ENCODE measurements around the gene HERPUD1. TPM values are rescaled to one million over a fixed set of nuclear protein-coding genes. Genes with fewer than 3 reads are reported as not detected.

The HERPUD1 gene
- total and polyA plus RNA-seq, 9 of the 15 experiments (the other 6 are each of a cell fraction or from before 2014, with no cell fraction given) = 14.2 to 60.7 (median 37.4) TPM

DNA sequence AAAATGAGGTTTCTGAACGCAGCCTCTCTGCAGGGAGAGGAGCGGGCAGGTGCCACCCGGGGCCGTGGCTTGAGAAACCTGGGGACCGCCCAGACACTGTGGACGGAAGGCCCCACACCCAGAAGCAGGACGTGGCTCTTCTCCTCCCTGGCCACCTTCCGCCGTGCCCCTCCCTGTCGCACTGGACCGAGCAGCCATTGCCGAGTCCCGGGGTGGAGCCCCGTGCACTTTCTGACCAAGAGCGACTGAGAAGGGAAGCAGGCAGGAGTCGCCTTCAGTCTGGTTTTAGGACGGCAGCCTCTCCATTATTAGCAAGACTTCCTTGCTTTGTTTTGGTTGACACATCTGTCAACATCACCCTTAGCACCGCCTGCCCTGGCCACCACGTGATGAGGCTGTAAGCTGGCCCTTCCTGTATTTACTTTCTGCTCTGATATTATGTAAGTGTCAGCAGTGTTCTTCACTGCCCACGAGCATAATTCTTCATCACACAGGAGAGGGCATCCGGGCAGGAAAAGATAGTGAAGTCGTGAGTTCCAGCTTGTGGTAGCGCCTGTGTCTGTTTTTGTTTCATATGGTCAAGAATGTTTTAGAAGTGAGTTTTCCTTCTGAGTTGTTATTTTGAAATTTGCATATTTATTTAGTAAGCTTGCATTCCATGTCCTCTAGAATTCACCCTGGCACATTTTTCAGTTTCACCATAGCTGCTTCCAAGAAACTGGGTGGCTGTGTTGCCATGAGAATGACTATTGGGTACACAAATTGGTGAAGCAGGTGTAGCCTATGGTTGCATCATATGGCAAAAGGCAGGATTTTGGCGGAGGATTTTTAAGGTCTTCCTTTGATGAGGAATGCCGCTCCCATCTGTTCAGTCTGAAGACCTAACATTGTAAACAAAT is 1.0 kb downstream of the HERPUD1 start:
- Histone ChIP-seq H3K27ac (ENCODE audit: extremely low read depth, low read depth, low read length) (peak overlapping the region; percentile 91), H2AFZ (ENCODE audit: low read depth, low read length) (peak overlapping the region; percentile 88), H3K9me1 (ENCODE audit: control insufficient read depth, insufficient read depth, low read length) (no peaks in the 10 kb centered on the region), H3K27me3 (ENCODE audit: control insufficient read depth in 2 of 2, insufficient read depth in 2 of 2, low read length in 2 of 2) (no peaks in the 10 kb centered on the region), H3K36me3 (ENCODE audit: control insufficient read depth, insufficient read depth, low read length) (peaks cover 43% of the 10 kb centered on the region), H3K4me2 (ENCODE audit: insufficient read depth, low read length) (peak overlapping the region; percentile 98), H3K9ac (ENCODE audit: insufficient read depth in 1 of 2, low read depth in 2 of 2, low read length in 2 of 2) (peak overlapping the region; percentile 91 to 97), H3K9me3 (replicated peaks; ENCODE audit: control insufficient read depth, insufficient read depth, low read depth, low read length) (no peaks in the 10 kb centered on the region), H3K79me2 (ENCODE audit: control insufficient read depth, insufficient read depth, low read length) (peaks cover 43% of the 10 kb centered on the region), H3K4me1 (replicated peaks in 1 of 2; ENCODE audit: control insufficient read depth in 2 of 2, insufficient read depth in 2 of 2, low read length in 2 of 2) (peaks cover 17 to 22% of the 10 kb centered on the region in 2 experiments; a peak in 4 of 5 replicates), H4K20me1 (replicated peaks; ENCODE audit: control insufficient read depth, insufficient read depth, low read length) (peaks cover 18% of the 10 kb centered on the region; the same call in 1 of the 2 replicates), H3K4me3 (peak overlapping the region; percentile 95)
- FAIRE-seq (peak; percentile 85), ATAC-seq (peak; percentile 80), DNase-seq (ENCODE audit: extremely low read depth in 1 of 4, low spot score in 3 of 4) (peak; percentile 51 to 73 (median 59))
- in situ Hi-C loops (cut with MboI) = no loop called here
- no TSS peak for BruUV-seq (replicated peaks)
- 3% methylated on average over 18 of the region's 25 CpGs for WGBS (ENCODE audit: insufficient coverage, low coverage, missing lambda C conversion rate)
- ChIA-PET CTCF (ENCODE audit: low intra/inter-chr PET ratio) (no interaction called here), POLR2A (interaction anchor here (0.6 to 6.1 kb wide), 25 partner anchors 9 to 699 kb away, joined by 3 to 102 read pairs (median 4); no protein-coding TSS in a partner anchor)
- intact Hi-C loops (cut with micrococcal nuclease) = loop anchor here (5.0 kb wide), 1 partner anchor 61 kb away; no protein-coding TSS in a partner anchor
- TF ChIP-seq NR3C1 (CRISPR knock-in tag; IDR thresholded peaks at IDR 0.05) (0 out of 2 replicates have a peak, but pooled peaks have one; percentile 28), HDAC2 (IDR thresholded peaks at IDR 0.05) (peak; percentile 57; the same call in 1 of the 2 replicates), FIP1L1 (IDR thresholded peaks at IDR 0.05; ENCODE audit: low read depth, low read length, poor library complexity, severe bottlenecking) (no peak), SRSF1 (IDR thresholded peaks at IDR 0.05; ENCODE audit: low read depth, low read length) (no peak), PHB (CRISPR knock-in tag; IDR thresholded peaks at IDR 0.05) (no peak), NCOA1 (IDR thresholded peaks at IDR 0.05; ENCODE audit: low read depth) (peak; percentile 12; the same call in 1 of the 2 replicates), SUPT5H (IDR thresholded peaks at IDR 0.05) (peak; percentile 15; the same call in 1 of the 2 replicates), ARID2 (IDR thresholded peaks at IDR 0.05) (no peak), PRPF4 (IDR thresholded peaks at IDR 0.05; ENCODE audit: insufficient read depth, low read depth, low read length, poor library complexity, severe bottlenecking) (no peak), ZSCAN32 (CRISPR knock-in tag; IDR thresholded peaks at IDR 0.05) (no peak), ZNF551 (CRISPR knock-in tag; IDR thresholded peaks at IDR 0.05) (no peak)
- TF ChIP-seq, protein P1, sequence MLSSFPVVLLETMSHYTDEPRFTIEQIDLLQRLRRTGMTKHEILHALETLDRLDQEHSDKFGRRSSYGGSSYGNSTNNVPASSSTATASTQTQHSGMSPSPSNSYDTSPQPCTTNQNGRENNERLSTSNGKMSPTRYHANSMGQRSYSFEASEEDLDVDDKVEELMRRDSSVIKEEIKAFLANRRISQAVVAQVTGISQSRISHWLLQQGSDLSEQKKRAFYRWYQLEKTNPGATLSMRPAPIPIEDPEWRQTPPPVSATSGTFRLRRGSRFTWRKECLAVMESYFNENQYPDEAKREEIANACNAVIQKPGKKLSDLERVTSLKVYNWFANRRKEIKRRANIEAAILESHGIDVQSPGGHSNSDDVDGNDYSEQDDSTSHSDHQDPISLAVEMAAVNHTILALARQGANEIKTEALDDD (IDR thresholded peaks at IDR 0.05) = no peak
- TF ChIP-seq, protein P2, sequence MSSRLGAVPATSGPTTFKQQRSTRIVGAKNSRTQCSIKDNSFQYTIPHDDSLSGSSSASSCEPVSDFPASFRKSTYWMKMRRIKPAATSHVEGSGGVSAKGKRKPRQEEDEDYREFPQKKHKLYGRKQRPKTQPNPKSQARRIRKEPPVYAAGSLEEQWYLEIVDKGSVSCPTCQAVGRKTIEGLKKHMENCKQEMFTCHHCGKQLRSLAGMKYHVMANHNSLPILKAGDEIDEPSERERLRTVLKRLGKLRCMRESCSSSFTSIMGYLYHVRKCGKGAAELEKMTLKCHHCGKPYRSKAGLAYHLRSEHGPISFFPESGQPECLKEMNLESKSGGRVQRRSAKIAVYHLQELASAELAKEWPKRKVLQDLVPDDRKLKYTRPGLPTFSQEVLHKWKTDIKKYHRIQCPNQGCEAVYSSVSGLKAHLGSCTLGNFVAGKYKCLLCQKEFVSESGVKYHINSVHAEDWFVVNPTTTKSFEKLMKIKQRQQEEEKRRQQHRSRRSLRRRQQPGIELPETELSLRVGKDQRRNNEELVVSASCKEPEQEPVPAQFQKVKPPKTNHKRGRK (tag; IDR thresholded peaks at IDR 0.05) = no peak
- TF ChIP-seq, protein P3, sequence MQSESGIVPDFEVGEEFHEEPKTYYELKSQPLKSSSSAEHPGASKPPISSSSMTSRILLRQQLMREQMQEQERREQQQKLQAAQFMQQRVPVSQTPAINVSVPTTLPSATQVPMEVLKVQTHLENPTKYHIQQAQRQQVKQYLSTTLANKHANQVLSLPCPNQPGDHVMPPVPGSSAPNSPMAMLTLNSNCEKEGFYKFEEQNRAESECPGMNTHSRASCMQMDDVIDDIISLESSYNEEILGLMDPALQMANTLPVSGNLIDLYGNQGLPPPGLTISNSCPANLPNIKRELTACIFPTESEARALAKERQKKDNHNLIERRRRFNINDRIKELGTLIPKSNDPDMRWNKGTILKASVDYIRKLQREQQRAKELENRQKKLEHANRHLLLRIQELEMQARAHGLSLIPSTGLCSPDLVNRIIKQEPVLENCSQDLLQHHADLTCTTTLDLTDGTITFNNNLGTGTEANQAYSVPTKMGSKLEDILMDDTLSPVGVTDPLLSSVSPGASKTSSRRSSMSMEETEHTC (IDR thresholded peaks at IDR 0.05) = no peak
- TF ChIP-seq, protein P4, sequence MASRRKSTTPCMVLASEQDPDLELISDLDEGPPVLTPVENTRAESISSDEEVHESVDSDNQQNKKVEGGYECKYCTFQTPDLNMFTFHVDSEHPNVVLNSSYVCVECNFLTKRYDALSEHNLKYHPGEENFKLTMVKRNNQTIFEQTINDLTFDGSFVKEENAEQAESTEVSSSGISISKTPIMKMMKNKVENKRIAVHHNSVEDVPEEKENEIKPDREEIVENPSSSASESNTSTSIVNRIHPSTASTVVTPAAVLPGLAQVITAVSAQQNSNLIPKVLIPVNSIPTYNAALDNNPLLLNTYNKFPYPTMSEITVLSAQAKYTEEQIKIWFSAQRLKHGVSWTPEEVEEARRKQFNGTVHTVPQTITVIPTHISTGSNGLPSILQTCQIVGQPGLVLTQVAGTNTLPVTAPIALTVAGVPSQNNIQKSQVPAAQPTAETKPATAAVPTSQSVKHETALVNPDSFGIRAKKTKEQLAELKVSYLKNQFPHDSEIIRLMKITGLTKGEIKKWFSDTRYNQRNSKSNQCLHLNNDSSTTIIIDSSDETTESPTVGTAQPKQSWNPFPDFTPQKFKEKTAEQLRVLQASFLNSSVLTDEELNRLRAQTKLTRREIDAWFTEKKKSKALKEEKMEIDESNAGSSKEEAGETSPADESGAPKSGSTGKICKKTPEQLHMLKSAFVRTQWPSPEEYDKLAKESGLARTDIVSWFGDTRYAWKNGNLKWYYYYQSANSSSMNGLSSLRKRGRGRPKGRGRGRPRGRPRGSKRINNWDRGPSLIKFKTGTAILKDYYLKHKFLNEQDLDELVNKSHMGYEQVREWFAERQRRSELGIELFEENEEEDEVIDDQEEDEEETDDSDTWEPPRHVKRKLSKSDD (conservative IDR thresholded peaks at IDR 0.05; ENCODE audit: low read length) = no peak
